Endodermal cell (in vitro differentiated cells): Measurements from ENCODE around the gene PFKL. TPM values are rescaled to one million over a fixed set of nuclear protein-coding genes. Genes with fewer than 3 reads are reported as not detected.
"Not testable (repeated sequence)": the region's sequence is repeated elsewhere in the genome, so short reads cannot be mapped to it uniquely, and the experiment has no call there.

Source experiments
- DNase-seq: peaks from one replicate; pipeline ENCODE4 v3.0.0-alpha.2; 2017
- H3K27ac ChIP-seq: 2 replicates; pipeline ENCODE4 v1.5.1; 2013; ENCODE audit warnings: mild to moderate bottlenecking, low read depth, low read length, moderate library complexity
- H3K27me3 ChIP-seq: 2 replicates; pipeline ENCODE4 v1.6.1; 2013; ENCODE audit warnings: mild to moderate bottlenecking, low read length, moderate library complexity; ENCODE audit not compliant: insufficient read depth, control insufficient read depth, poor library complexity, severe bottlenecking
- H3K36me3 ChIP-seq: 2 replicates; pipeline ENCODE4 v1.7.0; 2013; ENCODE audit warnings: mild to moderate bottlenecking, low read length, moderate library complexity; ENCODE audit not compliant: control insufficient read depth, insufficient read depth
- H3K4me1 ChIP-seq: one replicate; pipeline ENCODE4 v1.7.0; 2013; ENCODE audit warnings: low read length; ENCODE audit not compliant: control insufficient read depth, insufficient read depth
- H3K4me3 ChIP-seq: 2 replicates; pipeline ENCODE4 v1.5.1; 2013; ENCODE audit warnings: mild to moderate bottlenecking, low read length, moderate library complexity
- H3K9ac ChIP-seq: 2 replicates; pipeline ENCODE4 v1.6.1; 2013; ENCODE audit warnings: mild to moderate bottlenecking, low read length, moderate library complexity; ENCODE audit not compliant: poor library complexity, severe bottlenecking; ENCODE audit errors: extremely low read depth
- H3K9me3 ChIP-seq: 2 replicates; pipeline ENCODE4 v1.6.1; 2013; ENCODE audit warnings: mild to moderate bottlenecking, low read length, moderate library complexity; ENCODE audit not compliant: control insufficient read depth
- H3K27ac Mint-ChIP-seq: 2 replicates; pipeline ENCODE4 v1.8.0; 2020; ENCODE audit warnings: mixed read lengths
- H3K27me3 Mint-ChIP-seq: 2 replicates; pipeline ENCODE4 v1.8.0; 2021; ENCODE audit warnings: mild to moderate bottlenecking, mixed read lengths; ENCODE audit not compliant: insufficient read depth
- H3K36me3 Mint-ChIP-seq: 2 replicates; pipeline ENCODE4 v1.8.0; 2020; ENCODE audit warnings: low read depth, mixed read lengths
- H3K4me1 Mint-ChIP-seq: 2 replicates; pipeline ENCODE4 v1.8.0; 2020; ENCODE audit warnings: mixed read lengths
- H3K4me3 Mint-ChIP-seq: 2 replicates; pipeline ENCODE4 v1.8.0; 2020; ENCODE audit warnings: mild to moderate bottlenecking, moderate library complexity, mixed read lengths
- H3K9me3 Mint-ChIP-seq: 2 replicates; pipeline ENCODE4 v1.8.0; 2020; ENCODE audit warnings: mild to moderate bottlenecking, mixed read lengths
- CTCF ChIP-seq: fragments of 200-600 bp; sonication (generic); conservative IDR thresholded peaks from 2 replicates; pipeline ENCODE4 v1.5.0; 2021; ENCODE audit warnings: antibody characterized with exemption, mild to moderate bottlenecking
- WGBS, 2 experiments: methylation state at CpG; one replicate each; pipeline versions ENCODE4 v1.1.5 to v1.1.7; 2013; ENCODE audit warnings: missing lambda C conversion rate in 2 of 2, mixed read lengths in 1 of 2; ENCODE audit not compliant: insufficient coverage in 1 of 2, insufficient read length in 1 of 2; 5-methylcytosine and 5-hydroxymethylcytosine counted together
- total RNA-seq, 2 donors: library from RNA; stranded (reverse); fragmentation: NEBNext Ultra II Directional in 1 of 2; extraction: Animal tissue kit (Norgen Biotek cat#: 25700) in 1 of 2; gene quantifications; 2 replicates in 1 of 2; 3 replicates in 1 of 2; pipeline ENCODE4 v1.2.1, GENCODE V29; 2021

The PFKL gene
- total RNA-seq, 2 donors from 2014 or later = 195 to 198 TPM

- H3K9me3 ChIP-seq = no peaks in the 10 kb centered on the region
- peaks cover 24% of the 10 kb centered on the region for H3K4me1 ChIP-seq
- H3K9ac ChIP-seq = peak overlapping the region; percentile 47
- 93 to 96% methylated on average over 3 to 9 of the region's 9 CpGs for WGBS, 2 experiments
- no peaks in the 10 kb centered on the region for H3K27me3 ChIP-seq
- no peak for DNase-seq
- Mint-ChIP-seq H3K36me3 (no peaks in the 10 kb centered on the region), H3K27ac (peak overlapping the region; percentile 91), H3K9me3 (no peaks in the 10 kb centered on the region), H3K4me1 (peaks cover 27% of the 10 kb centered on the region), H3K27me3 (peaks cover 4% of the 10 kb centered on the region), H3K4me3 (no peak overlapping the region)
- H3K36me3 ChIP-seq = no peaks in the 10 kb centered on the region
- no peak for TF ChIP-seq CTCF
- no peak overlapping the region for H3K4me3 ChIP-seq
- no peak overlapping the region for H3K27ac ChIP-seq
Observed at GRCh38 chr21:44282370-44282769, 17.5 kb upstream of the PFKL start.

- not testable (repeated sequence) for H3K27me3 Mint-ChIP-seq, H3K36me3 ChIP-seq, H3K4me3 Mint-ChIP-seq, H3K4me3 ChIP-seq, H3K27me3 ChIP-seq, DNase-seq, H3K9me3 Mint-ChIP-seq, H3K36me3 Mint-ChIP-seq, H3K9me3 ChIP-seq, H3K27ac ChIP-seq
- H3K4me1 ChIP-seq = peaks cover 24% of the 10 kb centered on the region
- Mint-ChIP-seq H3K4me1 (peaks cover 27% of the 10 kb centered on the region), H3K27ac (peak overlapping the region; percentile 91)
- peak overlapping the region; percentile 47 for H3K9ac ChIP-seq
- WGBS, 2 experiments = 7% methylated on average over 8 of the region's 11 CpGs; no CpG with 5 or more reads in 1 of the 2 experiments
Observed at GRCh38 chr21:44283211-44283785, 16.6 kb upstream of the PFKL start.

GRCh38 chr21:44283948-44284347 lies 15.9 kb upstream of the PFKL start:
- Histone ChIP-seq H3K36me3 (no peaks in the 10 kb centered on the region), H3K27me3 (no peaks in the 10 kb centered on the region), H3K9me3 (no peaks in the 10 kb centered on the region), H3K4me1 (peaks cover 24% of the 10 kb centered on the region), H3K9ac (peak overlapping the region; percentile 47), H3K27ac (no peak overlapping the region), H3K4me3 (no peak overlapping the region)
- H3K27ac Mint-ChIP-seq = peak overlapping the region; percentile 91
- no peaks in the 10 kb centered on the region for H3K36me3 Mint-ChIP-seq
- 70 to 74% methylated on average over 6 to 11 of the region's 11 CpGs for WGBS, 2 experiments
- H3K9me3 Mint-ChIP-seq = no peaks in the 10 kb centered on the region
- no peak overlapping the region for H3K4me3 Mint-ChIP-seq
- no peak for TF ChIP-seq CTCF
- peaks cover 4% of the 10 kb centered on the region for H3K27me3 Mint-ChIP-seq
- DNase-seq = no peak
- H3K4me1 Mint-ChIP-seq = peaks cover 27% of the 10 kb centered on the region
